Karpas-422 (cell line): ENCODE measurements around the gene OR51A4. TPM values are rescaled to one million over a fixed set of nuclear protein-coding genes. Genes with fewer than 3 reads are reported as not detected.

Source experiments
- DNase-seq: peaks from one replicate; pipeline ENCODE4 v3.0.0-alpha.2; 2015
- H2AFZ ChIP-seq: fragments of 200-600 bp; sonication (generic); 2 replicates; pipeline ENCODE4 v1.6.1; 2014; ENCODE audit warnings: antibody characterized with exemption, low read length, mixed read lengths
- H3K27ac ChIP-seq: fragments of 200-600 bp; sonication (generic); 2 replicates; pipeline ENCODE4 v1.5.1; 2014; ENCODE audit warnings: mild to moderate bottlenecking, low read length, moderate library complexity
- H3K27me3 ChIP-seq: fragments of 200-600 bp; sonication (generic); 2 replicates; pipeline ENCODE4 v1.6.1; 2014; ENCODE audit warnings: low read length, mixed read lengths
- H3K36me3 ChIP-seq: fragments of 200-600 bp; sonication (generic); 2 replicates; pipeline ENCODE4 v1.6.1; 2014; ENCODE audit warnings: low read length, mixed read lengths; ENCODE audit not compliant: insufficient read depth
- H3K4me1 ChIP-seq: fragments of 200-600 bp; sonication (generic); 2 replicates; pipeline ENCODE4 v1.6.1; 2014; ENCODE audit warnings: mild to moderate bottlenecking, low read length, mixed read lengths
- H3K4me2 ChIP-seq: fragments of 200-600 bp; sonication (generic); 2 replicates; pipeline ENCODE4 v1.6.1; 2014; ENCODE audit warnings: low read length, low read depth, mild to moderate bottlenecking; ENCODE audit not compliant: poor library complexity, severe bottlenecking
- H3K4me3 ChIP-seq: fragments of 200-600 bp; sonication (generic); 2 replicates; pipeline ENCODE4 v1.5.1; 2014; ENCODE audit warnings: mild to moderate bottlenecking, antibody characterized with exemption, low read length, mixed read lengths
- H3K79me2 ChIP-seq: fragments of 200-600 bp; sonication (generic); 2 replicates; pipeline ENCODE4 v1.6.1; 2014; ENCODE audit warnings: mild to moderate bottlenecking, low read length, mixed read lengths
- H3K9ac ChIP-seq: fragments of 200-600 bp; sonication (generic); 2 replicates; pipeline ENCODE4 v1.6.0; 2014; ENCODE audit warnings: low read length
- H3K9me2 ChIP-seq: fragments of 200-600 bp; sonication (generic), shearing (Covaris generic); replicated peaks from 2 replicates; pipeline ENCODE4 v1.6.0; 2014; ENCODE audit warnings: mild to moderate bottlenecking, low read length, moderate library complexity; ENCODE audit not compliant: insufficient read depth
- H3K9me3 ChIP-seq: fragments of 300-700, 200-600 bp; sonication (generic); 2 replicates; pipeline ENCODE4 v1.6.1; 2014; ENCODE audit warnings: low read length, mixed read lengths
- H4K20me1 ChIP-seq: fragments of 200-600 bp; sonication (generic); 2 replicates; pipeline ENCODE4 v1.6.1; 2014; ENCODE audit warnings: mild to moderate bottlenecking, antibody characterized with exemption, low read length, low read depth; ENCODE audit not compliant: insufficient read depth
- total RNA-seq: library from RNA; depleted of rRNA; stranded (reverse); fragments of >200 nt; shearing (Covaris generic); gene quantifications from 2 replicates; pipeline ENCODE4 v1.2.3, GENCODE V29; 2014; ENCODE audit warnings: low replicate concordance; rRNA removed

OR51A4 gene, protein sequence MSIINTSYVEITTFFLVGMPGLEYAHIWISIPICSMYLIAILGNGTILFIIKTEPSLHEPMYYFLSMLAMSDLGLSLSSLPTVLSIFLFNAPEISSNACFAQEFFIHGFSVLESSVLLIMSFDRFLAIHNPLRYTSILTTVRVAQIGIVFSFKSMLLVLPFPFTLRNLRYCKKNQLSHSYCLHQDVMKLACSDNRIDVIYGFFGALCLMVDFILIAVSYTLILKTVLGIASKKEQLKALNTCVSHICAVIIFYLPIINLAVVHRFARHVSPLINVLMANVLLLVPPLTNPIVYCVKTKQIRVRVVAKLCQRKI
- not detected in 2 replicates for total RNA-seq

DNA sequence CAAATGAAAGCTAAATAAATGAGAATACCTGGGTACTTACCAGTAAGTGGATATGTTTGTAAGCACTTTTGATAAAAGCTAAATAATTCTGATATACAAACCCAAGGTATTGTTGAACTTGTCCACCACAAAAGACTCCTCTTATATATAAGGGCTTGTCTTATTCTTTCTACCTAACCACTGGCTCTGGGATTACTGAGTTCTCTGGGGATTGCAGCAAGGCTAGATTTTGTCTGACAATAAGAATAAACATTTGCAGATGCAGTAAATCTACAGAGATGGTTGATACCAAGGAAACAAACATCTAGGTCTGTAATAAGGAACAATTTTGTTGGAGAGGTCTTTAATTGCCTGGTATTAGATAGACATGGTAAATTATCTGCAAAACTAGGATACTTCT lies at the start of gene OR51A4:
OR51A4 (minus strand) TSS at position 101 of the 400 bp plus-strand sequence. CDS start 505 bp downstream, outside the sequence.
- Histone ChIP-seq H3K36me3 (no peaks in the 10 kb centered on the region), H3K9me3 (no peaks in the 10 kb centered on the region), H3K9ac (no peak within 1 kb of the TSS), H3K79me2 (no peaks in the 10 kb centered on the region), H3K27ac (no peak within 1 kb of the TSS), H4K20me1 (no peaks in the 10 kb centered on the region), H3K9me2 (no peaks in the 10 kb centered on the region), H2AFZ (no peak within 1 kb of the TSS), H3K4me3 (no peak within 1 kb of the TSS), H3K27me3 (no peaks in the 10 kb centered on the region), H3K4me1 (no peaks in the 10 kb centered on the region), H3K4me2 (no peak within 1 kb of the TSS)
- no peak for DNase-seq

DNA sequence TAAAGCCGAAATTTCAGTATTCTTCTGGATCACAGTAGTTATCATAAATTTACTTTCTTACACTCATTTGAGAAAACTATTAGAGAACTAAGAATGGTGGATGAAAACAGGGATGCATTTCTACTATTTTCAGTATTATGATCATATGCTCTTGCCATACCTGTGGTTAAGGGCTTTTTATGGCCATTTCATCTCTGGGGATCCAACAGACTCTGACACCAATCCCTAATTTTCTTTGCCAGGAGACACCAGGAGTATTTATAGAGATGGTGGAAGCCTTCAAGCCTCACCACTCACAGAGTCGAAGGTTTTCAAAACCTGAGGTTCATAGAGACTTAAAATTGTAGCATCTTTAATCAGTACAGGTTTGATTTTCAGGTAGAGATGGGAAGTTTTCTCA lies 47.1 kb upstream of the OR51A4 start, which contains the start of gene OR51L1:
OR51L1 (plus strand) TSS at position 301 of the 400 bp plus-strand sequence. CDS start 4,132 bp downstream, outside the sequence.
- H3K79me2 ChIP-seq, result no peaks in the 10 kb centered on the region
- no peaks in the 10 kb centered on the region for H4K20me1 ChIP-seq
- no peak for DNase-seq
- H3K9ac ChIP-seq, result no peak within 1 kb of the TSS
- no peaks in the 10 kb centered on the region for H3K36me3 ChIP-seq
- H3K27ac ChIP-seq, result no peak within 1 kb of the TSS
- H3K4me1 ChIP-seq, result no peaks in the 10 kb centered on the region
- H2AFZ ChIP-seq, result no peak within 1 kb of the TSS
- no peaks in the 10 kb centered on the region for H3K9me3 ChIP-seq
- H3K4me3 ChIP-seq, result no peak within 1 kb of the TSS
- H3K27me3 ChIP-seq, result no peaks in the 10 kb centered on the region
- H3K9me2 ChIP-seq, result no peaks in the 10 kb centered on the region
- no peak within 1 kb of the TSS for H3K4me2 ChIP-seq

DNA sequence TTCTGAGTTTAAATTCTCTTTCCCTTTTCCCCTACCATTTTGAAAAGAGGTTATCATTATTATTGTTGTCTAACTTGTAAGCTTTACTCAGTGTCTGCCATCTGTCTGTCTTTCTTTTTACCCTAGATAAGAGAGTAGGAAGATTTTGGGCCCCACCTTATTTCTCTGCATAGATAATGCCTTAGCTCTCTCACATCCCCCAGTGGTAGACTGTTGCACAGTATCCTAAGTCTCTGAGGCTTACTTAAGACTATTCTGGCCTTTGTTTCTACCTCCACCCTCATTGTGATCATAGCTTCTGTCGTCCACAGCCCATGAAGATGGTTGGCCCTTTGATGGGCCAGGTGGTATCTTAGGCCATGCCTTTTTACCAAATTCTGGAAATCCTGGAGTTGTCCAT lies 43.7 kb upstream of the OR51A4 start:
- no peaks in the 10 kb centered on the region for H3K36me3 ChIP-seq

DNA sequence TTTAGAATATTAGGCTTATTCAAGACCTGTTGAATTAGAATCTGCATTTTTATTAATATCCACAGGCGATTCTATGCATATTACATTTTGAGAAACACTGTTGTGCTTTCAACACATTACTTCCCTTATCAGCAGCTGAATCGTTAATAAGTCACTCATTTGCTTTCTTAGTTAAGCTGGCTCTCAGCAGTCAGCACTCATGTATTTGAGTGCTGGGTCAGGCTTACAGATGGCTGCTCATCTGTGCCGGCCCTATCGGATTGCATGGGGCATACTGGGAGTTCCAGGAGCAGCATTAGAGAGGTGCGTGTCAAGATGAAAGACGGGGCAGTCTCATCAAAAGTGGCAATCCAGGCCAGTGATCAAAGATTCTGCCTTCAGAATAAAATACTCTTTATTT lies 36.4 kb upstream of the OR51A4 start:
- Histone ChIP-seq H2AFZ (no peak overlapping the region), H3K4me3 (no peak overlapping the region), H3K36me3 (no peaks in the 10 kb centered on the region), H3K9me2 (no peaks in the 10 kb centered on the region), H3K4me2 (no peak overlapping the region), H3K9me3 (no peaks in the 10 kb centered on the region), H3K4me1 (no peaks in the 10 kb centered on the region), H3K9ac (no peak overlapping the region), H4K20me1 (no peaks in the 10 kb centered on the region), H3K79me2 (no peaks in the 10 kb centered on the region), H3K27me3 (no peaks in the 10 kb centered on the region), H3K27ac (no peak overlapping the region)
- no peak for DNase-seq

More for the DNA sequence above, 43.7 kb upstream of the OR51A4 start:
- Histone ChIP-seq H3K9me3 (no peaks in the 10 kb centered on the region), H3K27ac (no peak overlapping the region), H3K9me2 (no peaks in the 10 kb centered on the region), H3K4me1 (no peaks in the 10 kb centered on the region), H3K79me2 (no peaks in the 10 kb centered on the region), H3K9ac (no peak overlapping the region), H3K4me2 (no peak overlapping the region), H3K4me3 (no peak overlapping the region), H3K27me3 (no peaks in the 10 kb centered on the region), H4K20me1 (no peaks in the 10 kb centered on the region), H2AFZ (no peak overlapping the region)
- peak; percentile 65 for DNase-seq

DNA sequence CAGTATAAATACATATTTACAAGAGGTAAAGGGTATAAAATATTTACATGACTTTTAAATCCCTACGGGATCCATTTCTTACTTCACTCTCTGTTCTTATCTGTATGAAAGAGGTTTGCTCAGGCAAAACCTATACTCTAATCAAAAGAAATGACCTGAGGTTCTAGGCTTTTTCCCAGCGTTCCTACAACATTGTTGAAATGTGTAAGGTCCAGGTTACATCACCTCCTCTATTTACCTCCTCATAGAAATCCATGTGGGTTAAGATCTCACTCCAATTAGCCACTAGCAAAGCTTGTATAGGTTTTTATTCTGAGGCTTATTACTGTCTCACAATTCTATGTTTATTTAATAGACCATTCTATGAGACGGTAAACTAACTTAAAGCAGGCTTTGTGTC lies 35.3 kb upstream of the OR51A4 start:
- H3K4me2 ChIP-seq, result no peak overlapping the region
- H3K9ac ChIP-seq, result no peak overlapping the region
- H3K27me3 ChIP-seq, result no peaks in the 10 kb centered on the region
- H3K4me1 ChIP-seq, result no peaks in the 10 kb centered on the region
- no peak overlapping the region for H3K27ac ChIP-seq
- H3K9me3 ChIP-seq, result no peaks in the 10 kb centered on the region
- no peaks in the 10 kb centered on the region for H3K36me3 ChIP-seq
- no peak overlapping the region for H3K4me3 ChIP-seq
- no peaks in the 10 kb centered on the region for H3K9me2 ChIP-seq
- no peaks in the 10 kb centered on the region for H3K79me2 ChIP-seq
- H4K20me1 ChIP-seq, result no peaks in the 10 kb centered on the region
- DNase-seq, result no peak
- no peak overlapping the region for H2AFZ ChIP-seq

DNA sequence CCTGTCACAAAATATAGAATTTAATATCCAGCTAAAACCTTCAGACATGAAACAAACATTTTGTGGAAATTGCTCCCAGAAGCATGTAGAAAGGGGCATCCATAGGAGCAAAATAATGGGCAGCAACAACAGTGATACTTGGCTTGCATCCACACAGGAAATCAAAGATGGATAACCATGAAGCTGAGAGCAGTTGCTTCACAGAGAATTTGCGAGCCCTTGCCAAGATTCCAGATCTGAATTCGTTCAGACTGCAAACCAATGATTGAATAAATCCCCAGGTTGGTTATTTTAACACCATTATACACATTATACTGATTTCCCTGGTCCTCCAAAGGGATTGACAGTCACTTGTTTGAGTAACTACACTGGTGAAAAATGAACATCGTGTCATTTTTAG lies 31.6 kb upstream of the OR51A4 start:
- no peak overlapping the region for H2AFZ ChIP-seq
- H3K9me2 ChIP-seq, result no peaks in the 10 kb centered on the region
- DNase-seq, result no peak
- H3K9ac ChIP-seq, result no peak overlapping the region
- H3K9me3 ChIP-seq, result no peaks in the 10 kb centered on the region
- H3K79me2 ChIP-seq, result no peaks in the 10 kb centered on the region
- H4K20me1 ChIP-seq, result no peaks in the 10 kb centered on the region
- no peak overlapping the region for H3K27ac ChIP-seq
- H3K4me3 ChIP-seq, result no peak overlapping the region
- H3K36me3 ChIP-seq, result no peaks in the 10 kb centered on the region
- H3K4me1 ChIP-seq, result no peaks in the 10 kb centered on the region
- H3K4me2 ChIP-seq, result no peak overlapping the region
- no peaks in the 10 kb centered on the region for H3K27me3 ChIP-seq

DNA sequence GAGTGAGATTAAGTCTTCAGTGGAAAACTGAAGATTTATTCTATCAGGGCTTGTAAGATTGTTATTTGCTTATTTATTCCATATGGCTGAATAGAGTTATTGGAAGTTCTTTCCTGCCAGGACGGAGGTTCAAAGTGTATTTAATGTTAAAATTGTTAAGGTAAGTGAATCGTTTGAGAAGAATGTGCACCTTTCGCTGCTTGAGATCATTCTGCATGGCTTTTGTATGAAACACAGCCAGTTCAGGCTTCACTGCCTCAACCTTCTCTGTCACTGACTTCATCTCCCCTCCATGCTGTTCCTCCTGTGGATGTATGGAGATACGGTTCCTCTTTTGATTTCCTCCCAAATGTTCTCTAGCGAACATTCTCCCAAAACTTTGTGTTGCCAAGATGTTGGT lies 28.0 kb upstream of the OR51A4 start:
- H3K36me3 ChIP-seq, result no peaks in the 10 kb centered on the region
- H4K20me1 ChIP-seq, result no peaks in the 10 kb centered on the region
- H3K4me1 ChIP-seq, result no peaks in the 10 kb centered on the region
- H3K9me2 ChIP-seq, result no peaks in the 10 kb centered on the region
- no peak overlapping the region for H3K27ac ChIP-seq
- no peaks in the 10 kb centered on the region for H3K79me2 ChIP-seq
- no peaks in the 10 kb centered on the region for H3K9me3 ChIP-seq
- H2AFZ ChIP-seq, result no peak overlapping the region
- no peak overlapping the region for H3K9ac ChIP-seq
- no peak overlapping the region for H3K4me2 ChIP-seq
- H3K27me3 ChIP-seq, result no peaks in the 10 kb centered on the region
- H3K4me3 ChIP-seq, result no peak overlapping the region
- DNase-seq, result no peak

DNA sequence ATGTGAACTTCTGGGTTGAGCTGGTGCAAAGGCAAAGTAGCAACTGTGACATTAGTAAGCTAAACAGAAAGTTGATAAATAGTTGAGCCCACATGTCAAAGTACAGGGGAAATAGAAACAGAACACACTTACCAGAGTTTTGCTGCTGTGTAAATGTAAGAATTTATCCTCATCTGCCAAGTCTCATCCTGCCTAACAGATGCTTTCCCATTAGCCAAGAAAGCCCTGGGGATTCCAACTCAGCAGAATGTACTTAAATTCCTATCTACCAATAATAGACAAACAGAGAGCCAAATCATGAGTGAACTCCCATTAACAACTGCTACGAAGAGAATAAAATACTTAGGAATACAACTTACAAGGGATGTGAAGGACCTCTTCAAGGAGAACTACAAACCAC lies 15.4 kb upstream of the OR51A4 start:
- H3K4me3 ChIP-seq, result no peak overlapping the region
- H2AFZ ChIP-seq, result no peak overlapping the region
- H3K27ac ChIP-seq, result no peak overlapping the region
- no peaks in the 10 kb centered on the region for H3K9me3 ChIP-seq
- H3K4me1 ChIP-seq, result no peaks in the 10 kb centered on the region
- no peaks in the 10 kb centered on the region for H4K20me1 ChIP-seq
- no peaks in the 10 kb centered on the region for H3K79me2 ChIP-seq
- H3K27me3 ChIP-seq, result no peaks in the 10 kb centered on the region
- no peak overlapping the region for H3K9ac ChIP-seq
- H3K36me3 ChIP-seq, result no peaks in the 10 kb centered on the region
- H3K9me2 ChIP-seq, result no peaks in the 10 kb centered on the region
- no peak for DNase-seq
- H3K4me2 ChIP-seq, result no peak overlapping the region
